HG02884 (cell line): Measurements from ENCODE around the gene NUP42.
"Not testable (repeated sequence)": the region's sequence is repeated elsewhere in the genome, so short reads cannot be mapped to it uniquely, and the experiment has no call there.

Experiments used
- ATAC-seq: cut with Tn5 transposase; IDR thresholded peaks from one replicate; pipeline ENCODE4 v1.9.1; 2021; ENCODE audit warnings: mild to moderate bottlenecking, moderate library complexity; ENCODE audit not compliant: unreplicated experiment

Gene NUP42

GRCh38 chr7:23181684-23182553 is at the start of gene NUP42:
Gene NUP42 (plus strand): TSS chr7:23182048. CDS start chr7:23182086, 38 bp downstream.
- peak; percentile 96 for ATAC-seq

GRCh38 chr7:23133797-23134196 is 48.1 kb upstream of the NUP42 start:
- no peak for ATAC-seq

GRCh38 chr7:23135755-23136154 is 46.1 kb upstream of the NUP42 start:
- ATAC-seq = no peak

- ATAC-seq = no peak
These were observed 45.6 kb upstream of the NUP42 start for GRCh38 chr7:23136216-23136615.

- ATAC-seq = no peak
These were observed 24.2 kb upstream of the NUP42 start for GRCh38 chr7:23157679-23158078.

GRCh38 chr7:23158546-23158945 is 23.3 kb upstream of the NUP42 start:
- ATAC-seq = no peak

- ATAC-seq = no peak
These were observed 20.4 kb upstream of the NUP42 start for GRCh38 chr7:23161482-23161881.

GRCh38 chr7:23164846-23165245 is 17.0 kb upstream of the NUP42 start:
- ATAC-seq = no peak

GRCh38 chr7:23165316-23165715 is 16.5 kb upstream of the NUP42 start:
- no peak for ATAC-seq

GRCh38 chr7:23167691-23168090 is 14.2 kb upstream of the NUP42 start:
- no peak for ATAC-seq

GRCh38 chr7:23168111-23168885 is 13.6 kb upstream of the NUP42 start:
- ATAC-seq = no peak

GRCh38 chr7:23175938-23176337 is 5.9 kb upstream of the NUP42 start:
- ATAC-seq = no peak

- ATAC-seq = no peak
These were observed 1.6 kb downstream of the NUP42 start for GRCh38 chr7:23183279-23184012.

- no peak for ATAC-seq
These were observed 2.4 kb downstream of the NUP42 start for GRCh38 chr7:23184291-23184690.

- no peak for ATAC-seq
These were observed 3.0 kb downstream of the NUP42 start for GRCh38 chr7:23184709-23185359.

- no peak for ATAC-seq
These were observed 4.1 kb downstream of the NUP42 start for GRCh38 chr7:23185980-23186379.

GRCh38 chr7:23191022-23191421 is 9.2 kb downstream of the NUP42 start:
- no peak for ATAC-seq

GRCh38 chr7:23193650-23194227 is 11.9 kb downstream of the NUP42 start:
- not testable (repeated sequence) for ATAC-seq

GRCh38 chr7:23196306-23196705 is 14.5 kb downstream of the NUP42 start:
- no peak for ATAC-seq

- not testable (repeated sequence) for ATAC-seq
These were observed 15.9 kb downstream of the NUP42 start for GRCh38 chr7:23197745-23198144.
